PC-9 (cell line): ENCODE results near the gene ASCC3. TPM values are rescaled to one million over a fixed set of nuclear protein-coding genes. Genes with fewer than 3 reads are reported as not detected.

Source experiments
- BruUV-seq: library from RNA; stranded (reverse); fragments of 400-500 nt; replicated peaks from 2 replicates; lab custom pipeline; 2021; lab: Mats Ljungman, UMichigan
- CTCF ChIA-PET: fragments of 300-600 bp; sonication (Branson Sonifier 250); formaldehyde crosslinking; loops from one replicate; lab custom pipeline; 2022; ENCODE audit warnings: antibody characterized with exemption; lab: Charles Lee
- POLR2A ChIA-PET: fragments of 300-600 bp; sonication (Branson Sonifier 250); formaldehyde crosslinking; loops from one replicate; lab custom pipeline; 2022; ENCODE audit warnings: antibody characterized with exemption; ENCODE audit not compliant: unreplicated experiment; lab: Charles Lee
- DNase-seq, 2 experiments: peaks; one replicate each; pipeline versions ENCODE4 v3.0.0 to v3.0.0-alpha.2; 2015 to 2022; ENCODE audit warnings: mixed read lengths in 1 of 2
- H2AFZ ChIP-seq: fragments of 200-600 bp; sonication (generic); 2 replicates; pipeline ENCODE4 v1.8.1; 2017; ENCODE audit warnings: antibody characterized with exemption
- H3F3A ChIP-seq: fragments of 200-600 bp; sonication (generic); 2 replicates; pipeline ENCODE4 v1.8.1; 2017; ENCODE audit warnings: antibody characterized with exemption, mild to moderate bottlenecking, low read depth; ENCODE audit not compliant: insufficient read depth
- H3K27ac ChIP-seq: fragments of 200-600 bp; sonication (generic); 2 replicates; pipeline ENCODE4 v1.6.1; 2016; ENCODE audit warnings: mixed run types
- H3K27me3 ChIP-seq: fragments of 200-600 bp; sonication (generic); 2 replicates; pipeline ENCODE4 v1.6.1; 2016; ENCODE audit warnings: low read depth, mixed run types; ENCODE audit not compliant: insufficient read depth
- H3K36me3 ChIP-seq: fragments of 200-600 bp; sonication (generic); 2 replicates; pipeline ENCODE4 v1.6.1; 2016; ENCODE audit warnings: low read depth, mixed run types
- H3K4me1 ChIP-seq: fragments of 200-600 bp; sonication (generic); replicated peaks from 2 replicates; pipeline ENCODE4 v1.6.1; 2016; ENCODE audit warnings: mixed run types; ENCODE audit not compliant: insufficient read depth
- H3K4me2 ChIP-seq: fragments of 200-600 bp; sonication (generic); 2 replicates; pipeline ENCODE4 v1.6.1; 2017; ENCODE audit warnings: mixed run types
- H3K4me3 ChIP-seq: fragments of 200-600 bp; sonication (generic); 2 replicates; pipeline ENCODE4 v1.6.1; 2016; ENCODE audit warnings: mixed run types
- H3K79me2 ChIP-seq: fragments of 200-600 bp; sonication (generic); 2 replicates; pipeline ENCODE4 v1.6.1; 2017; ENCODE audit warnings: low read depth, mixed run types
- H3K9me2 ChIP-seq: fragments of 200-600 bp; sonication (generic); 2 replicates; pipeline ENCODE4 v1.8.1; 2017; ENCODE audit warnings: mild to moderate bottlenecking; ENCODE audit not compliant: insufficient read depth
- H3K9me3 ChIP-seq: fragments of 200-600 bp; sonication (generic); 2 replicates; pipeline ENCODE4 v1.8.1; 2016; ENCODE audit warnings: low read depth; ENCODE audit not compliant: insufficient read depth
- H4K20me1 ChIP-seq: fragments of 200-600 bp; sonication (generic); 2 replicates; pipeline ENCODE4 v1.8.1; 2017; ENCODE audit not compliant: insufficient read depth
- EZH2 ChIP-seq: fragments of 200-600 bp; sonication (generic); IDR thresholded peaks from 2 replicates; pipeline ENCODE4 v1.8.0; 2017; ENCODE audit warnings: antibody characterized with exemption, low read depth
- intact Hi-C: fragments of 100-400 bp; cut with micrococcal nuclease; formaldehyde crosslinking; loops from one replicate; pipeline ENCODE4 v1.10.0; 2022; ENCODE audit not compliant: unreplicated experiment
- total RNA-seq: library from RNA; stranded (reverse); gene quantifications from 2 replicates; pipeline ENCODE4 v1.2.3, GENCODE V29; 2021
- TF ChIP-seq, protein P1 (sequence below): fragments of 200-600 bp; sonication (generic); conservative IDR thresholded peaks from 2 replicates; pipeline ENCODE4 v1.6.1; 2017; ENCODE audit warnings: mixed run types, antibody characterized with exemption, mild to moderate bottlenecking, moderate library complexity

Gene ASCC3
- total RNA-seq, 1 experiment from 2014 or later = 29.4 TPM

DNA sequence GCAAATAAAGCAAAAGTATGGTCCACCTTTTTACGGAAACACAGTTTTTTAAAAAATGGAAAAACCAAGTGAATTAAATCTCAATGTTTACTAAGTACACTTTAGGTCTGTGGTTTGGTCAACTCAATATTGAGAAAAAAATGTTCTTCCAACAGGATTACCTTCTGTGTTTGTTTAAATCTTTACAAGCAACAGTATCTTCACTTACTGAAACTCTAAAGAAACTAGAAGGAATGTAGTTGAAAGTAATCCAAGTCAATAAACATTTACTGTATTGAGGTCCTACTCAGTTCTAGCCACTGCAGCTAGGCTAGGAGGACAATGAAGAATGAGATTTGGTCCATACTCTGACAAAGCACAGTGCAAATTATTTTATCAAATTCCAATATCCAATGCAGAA lies 80.1 kb downstream of the ASCC3 start:
- no TSS peak for BruUV-seq
- TF ChIP-seq, protein P1, sequence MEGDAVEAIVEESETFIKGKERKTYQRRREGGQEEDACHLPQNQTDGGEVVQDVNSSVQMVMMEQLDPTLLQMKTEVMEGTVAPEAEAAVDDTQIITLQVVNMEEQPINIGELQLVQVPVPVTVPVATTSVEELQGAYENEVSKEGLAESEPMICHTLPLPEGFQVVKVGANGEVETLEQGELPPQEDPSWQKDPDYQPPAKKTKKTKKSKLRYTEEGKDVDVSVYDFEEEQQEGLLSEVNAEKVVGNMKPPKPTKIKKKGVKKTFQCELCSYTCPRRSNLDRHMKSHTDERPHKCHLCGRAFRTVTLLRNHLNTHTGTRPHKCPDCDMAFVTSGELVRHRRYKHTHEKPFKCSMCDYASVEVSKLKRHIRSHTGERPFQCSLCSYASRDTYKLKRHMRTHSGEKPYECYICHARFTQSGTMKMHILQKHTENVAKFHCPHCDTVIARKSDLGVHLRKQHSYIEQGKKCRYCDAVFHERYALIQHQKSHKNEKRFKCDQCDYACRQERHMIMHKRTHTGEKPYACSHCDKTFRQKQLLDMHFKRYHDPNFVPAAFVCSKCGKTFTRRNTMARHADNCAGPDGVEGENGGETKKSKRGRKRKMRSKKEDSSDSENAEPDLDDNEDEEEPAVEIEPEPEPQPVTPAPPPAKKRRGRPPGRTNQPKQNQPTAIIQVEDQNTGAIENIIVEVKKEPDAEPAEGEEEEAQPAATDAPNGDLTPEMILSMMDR = no peak
- no peak for TF ChIP-seq EZH2
- Histone ChIP-seq H3K36me3 (peaks cover 21% of the 10 kb centered on the region), H3K27me3 (no peaks in the 10 kb centered on the region), H3K4me3 (no peak overlapping the region), H2AFZ (no peak overlapping the region), H3K79me2 (no peaks in the 10 kb centered on the region), H3F3A (no peaks in the 10 kb centered on the region; the same call in 1 of the 2 replicates), H3K4me2 (no peak overlapping the region), H3K9me2 (no peaks in the 10 kb centered on the region), H3K9me3 (no peaks in the 10 kb centered on the region), H3K27ac (no peak overlapping the region), H4K20me1 (no peaks in the 10 kb centered on the region), H3K4me1 (no peaks in the 10 kb centered on the region)
- intact Hi-C loops = no loop called here
- CTCF ChIA-PET = no interaction called here
- POLR2A ChIA-PET = no interaction called here
- no peak for DNase-seq

DNA sequence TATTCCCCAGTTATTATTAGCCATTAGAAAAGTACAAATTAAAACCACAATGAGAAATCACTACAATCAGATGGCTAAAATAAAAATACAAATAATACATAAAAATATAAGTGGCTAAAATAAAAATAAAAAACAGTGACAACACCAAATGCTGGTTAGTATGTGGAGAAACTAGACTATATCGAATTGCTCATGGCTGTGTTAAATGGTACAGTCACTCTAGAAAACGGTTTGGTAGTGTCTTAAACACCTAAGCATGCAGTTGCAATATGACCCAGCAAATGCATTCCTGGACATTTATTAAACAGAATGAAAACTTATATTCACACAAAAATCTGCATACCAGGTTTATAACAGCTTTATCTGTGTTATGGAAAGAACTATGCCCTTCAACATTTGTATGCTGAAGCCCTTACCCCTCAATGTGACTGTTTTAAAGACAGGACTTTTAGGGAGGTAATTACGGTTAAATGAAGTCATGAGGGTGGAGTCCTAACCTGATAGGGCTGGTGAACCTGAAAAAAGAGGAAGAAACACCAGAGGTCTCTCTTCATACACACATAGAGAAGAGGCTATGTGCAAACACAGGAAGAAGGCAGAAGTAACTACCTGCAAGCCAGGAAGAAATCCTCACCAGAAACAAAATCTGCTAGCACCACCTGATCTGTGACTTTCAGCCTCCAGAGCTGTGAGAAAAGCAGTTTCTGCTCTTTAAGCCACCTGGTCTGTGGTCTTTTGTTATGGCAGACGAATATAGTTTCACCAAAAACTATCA lies 84.9 kb downstream of the ASCC3 start:
- BruUV-seq = no TSS peak
- no peak overlapping the region for H2AFZ ChIP-seq
- DNase-seq = no peak
- no peaks in the 10 kb centered on the region; the same call in 1 of the 2 replicates for H3F3A ChIP-seq
- H3K4me1 ChIP-seq = no peaks in the 10 kb centered on the region
- no peaks in the 10 kb centered on the region for H3K27me3 ChIP-seq
- TF ChIP-seq, protein P1 = no peak
- no peak for TF ChIP-seq EZH2
- H3K4me3 ChIP-seq = no peak overlapping the region
- no peaks in the 10 kb centered on the region for H3K9me3 ChIP-seq
- intact Hi-C loops = no loop called here
- CTCF ChIA-PET = no interaction called here
- no peaks in the 10 kb centered on the region for H3K9me2 ChIP-seq
- POLR2A ChIA-PET = no interaction called here
- H4K20me1 ChIP-seq = no peaks in the 10 kb centered on the region; the same call in 1 of the 2 replicates
- no peak overlapping the region for H3K27ac ChIP-seq
- no peaks in the 10 kb centered on the region for H3K79me2 ChIP-seq
- peaks cover 4% of the 10 kb centered on the region; the same call in 1 of the 2 replicates for H3K36me3 ChIP-seq
- H3K4me2 ChIP-seq = no peak overlapping the region

DNA sequence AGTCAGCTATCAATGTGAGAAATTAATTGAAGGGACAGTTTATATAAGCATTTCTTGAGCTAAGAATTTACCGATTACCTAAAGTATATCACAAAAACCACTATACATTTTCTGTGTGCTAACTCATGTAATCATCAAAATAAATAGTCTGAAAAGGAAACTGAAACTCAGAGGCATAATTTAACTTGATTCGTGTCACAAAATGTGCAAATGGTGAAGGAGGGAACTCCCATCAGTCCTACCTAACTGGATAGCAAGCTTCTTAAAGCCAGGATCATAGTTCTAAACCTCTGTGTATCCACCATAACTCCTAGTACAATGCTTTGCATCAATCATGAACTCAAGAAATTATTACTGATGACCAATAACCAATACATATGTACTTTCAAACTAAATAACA lies 91.0 kb downstream of the ASCC3 start:
- Histone ChIP-seq H2AFZ (no peak overlapping the region), H3K9me2 (no peaks in the 10 kb centered on the region), H3K36me3 (no peaks in the 10 kb centered on the region), H3F3A (no peaks in the 10 kb centered on the region), H4K20me1 (no peaks in the 10 kb centered on the region), H3K27ac (no peak overlapping the region), H3K4me2 (no peak overlapping the region), H3K79me2 (no peaks in the 10 kb centered on the region), H3K27me3 (no peaks in the 10 kb centered on the region), H3K4me3 (no peak overlapping the region), H3K4me1 (no peaks in the 10 kb centered on the region), H3K9me3 (no peaks in the 10 kb centered on the region)
- intact Hi-C loops = no loop called here
- CTCF ChIA-PET = no interaction called here
- no peak for DNase-seq
- TF ChIP-seq, protein P1 = no peak
- TF ChIP-seq EZH2 = no peak
- POLR2A ChIA-PET = no interaction called here
- no TSS peak for BruUV-seq
